Neural progenitor cell (in vitro differentiated cells): ENCODE results near the gene ZDHHC8. TPM values are rescaled to one million over a fixed set of nuclear protein-coding genes. Genes with fewer than 3 reads are reported as not detected.
A peak's percentile ranks its signal among the peaks of the same experiment; 100 is the strongest.

Experiments
- DNase-seq: peaks from one replicate; pipeline ENCODE4 v3.0.0-alpha.2; 2016; ENCODE audit warnings: low spot score
- H2AFZ ChIP-seq: fragments of 200-600 bp; sonication (generic); replicated peaks from 2 replicates; pipeline ENCODE4 v1.6.1; 2016; ENCODE audit warnings: antibody characterized with exemption
- H3F3A ChIP-seq: fragments of 200-600 bp; sonication (generic); 2 replicates; pipeline ENCODE4 v1.6.1; 2016; ENCODE audit warnings: antibody characterized with exemption, low read depth
- H3K27ac ChIP-seq: fragments of 200-600 bp; sonication (generic); 2 replicates; pipeline ENCODE4 v1.5.1; 2016; ENCODE audit warnings: mild to moderate bottlenecking
- H3K27me3 ChIP-seq: fragments of 200-600 bp; sonication (generic); 2 replicates; pipeline ENCODE4 v1.6.1; 2016; ENCODE audit warnings: mild to moderate bottlenecking, moderate library complexity
- H3K36me3 ChIP-seq: fragments of 200-600 bp; sonication (generic); 2 replicates; pipeline ENCODE4 v1.5.1; 2016
- H3K4me1 ChIP-seq: fragments of 200-600 bp; sonication (generic); 2 replicates; pipeline ENCODE4 v1.6.1; 2016; ENCODE audit warnings: mixed run types
- H3K4me2 ChIP-seq: fragments of 200-600 bp; sonication (generic); 2 replicates; pipeline ENCODE4 v1.6.1; 2016
- H3K4me3 ChIP-seq: fragments of 200-600 bp; sonication (generic); 2 replicates; pipeline ENCODE4 v1.5.1; 2016
- H3K79me2 ChIP-seq: fragments of 200-600 bp; sonication (generic); 2 replicates; pipeline ENCODE4 v1.6.1; 2016; ENCODE audit warnings: low read depth
- H3K9ac ChIP-seq: fragments of 200-600 bp; sonication (generic); 2 replicates; pipeline ENCODE4 v1.6.1; 2016
- H3K9me3 ChIP-seq: fragments of 200-600 bp; sonication (generic); 2 replicates; pipeline ENCODE4 v1.5.1; 2016; ENCODE audit warnings: low read depth
- H4K20me1 ChIP-seq: fragments of 200-600 bp; sonication (generic); 2 replicates; pipeline ENCODE4 v1.6.1; 2016; ENCODE audit warnings: low read depth
- H3K27ac Mint-ChIP-seq: 3 replicates; pipeline ENCODE4 v1.8.0; 2021; ENCODE audit warnings: mixed read lengths
- H3K27me3 Mint-ChIP-seq: 2 replicates; pipeline ENCODE4 v1.8.0; 2022; ENCODE audit warnings: low read depth, mild to moderate bottlenecking, inconsistent platforms, moderate library complexity, mixed read lengths; ENCODE audit not compliant: insufficient read depth
- H3K36me3 Mint-ChIP-seq: 3 replicates; pipeline ENCODE4 v1.8.0; 2021; ENCODE audit warnings: mixed read lengths
- H3K4me1 Mint-ChIP-seq: 3 replicates; pipeline ENCODE4 v1.8.0; 2021; ENCODE audit warnings: mixed read lengths
- H3K4me3 Mint-ChIP-seq: 3 replicates; pipeline ENCODE4 v1.8.0; 2021; ENCODE audit warnings: mild to moderate bottlenecking, moderate library complexity, mixed read lengths
- H3K9me3 Mint-ChIP-seq: 3 replicates; pipeline ENCODE4 v1.8.0; 2020; ENCODE audit warnings: mixed read lengths
- CTCF ChIP-seq: fragments of 200-600 bp; sonication (generic); IDR thresholded peaks from 2 replicates; pipeline ENCODE4 v1.5.1; 2017; ENCODE audit warnings: antibody characterized with exemption, mild to moderate bottlenecking
- EZH2 ChIP-seq: fragments of 200-600 bp; sonication (generic); IDR thresholded peaks from 2 replicates; pipeline ENCODE4 v1.6.1; 2017; ENCODE audit warnings: antibody characterized with exemption, mild to moderate bottlenecking, moderate library complexity
- EZH2phosphoT487 ChIP-seq: fragments of 200-600 bp; sonication (generic); IDR thresholded peaks from 2 replicates; pipeline ENCODE4 v1.6.1; 2017; ENCODE audit warnings: antibody characterized with exemption
- total RNA-seq: library from RNA; depleted of rRNA; stranded (reverse); fragments of >200 nt; gene quantifications from 2 replicates; pipeline ENCODE4 v1.2.3, GENCODE V29; 2015; ENCODE audit warnings: low replicate concordance

Gene ZDHHC8
- total RNA-seq, 1 donor from 2014 or later = 7.1 TPM

- Histone ChIP-seq H4K20me1 (peaks cover 90% of the 10 kb centered on the region), H3K36me3 (peaks cover 3% of the 10 kb centered on the region)
Measured at GRCh38 chr22:20123366-20124082, 8.1 kb upstream of the ZDHHC8 start.

DNA sequence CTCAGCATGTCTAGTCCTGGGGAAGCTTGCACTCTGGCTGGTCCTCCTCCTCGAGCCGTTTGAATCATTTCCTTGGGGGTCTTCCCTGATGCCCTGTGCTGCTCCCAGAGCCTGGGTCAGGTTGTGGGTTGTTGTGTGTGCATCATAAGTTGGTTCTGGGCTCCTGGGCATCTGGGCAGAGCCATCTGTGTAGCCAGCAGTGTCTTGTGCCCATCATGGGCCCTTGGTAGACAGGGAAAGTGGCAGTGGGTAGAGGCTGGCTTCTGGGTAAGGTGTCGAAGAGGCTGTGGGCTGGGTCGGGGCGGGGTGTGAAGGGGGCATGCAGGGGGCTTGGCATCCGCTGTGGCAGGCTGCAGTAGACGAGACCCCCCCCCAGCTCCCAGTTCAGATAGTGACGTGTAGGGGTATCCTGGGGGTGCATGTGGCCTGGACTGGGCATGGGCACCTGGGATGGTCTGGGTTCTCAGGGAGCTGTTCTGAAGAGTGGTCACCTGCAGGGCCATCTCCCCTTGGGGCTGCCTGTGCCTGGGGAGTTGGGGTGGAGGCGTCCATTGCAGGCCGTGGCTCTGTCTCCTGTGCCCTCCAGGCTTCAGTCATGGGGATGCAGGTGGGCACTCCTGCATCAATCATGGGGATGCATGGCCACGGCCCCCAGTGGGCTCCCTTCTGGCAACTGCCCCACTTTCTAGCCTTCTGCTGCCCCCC lies 7.4 kb upstream of the ZDHHC8 start:
- Histone ChIP-seq H3K4me2 (no peak overlapping the region), H2AFZ (no peak overlapping the region), H3K27me3 (no peaks in the 10 kb centered on the region), H3K4me3 (no peak overlapping the region), H3K36me3 (peaks cover 3% of the 10 kb centered on the region), H3K79me2 (peaks cover 55% of the 10 kb centered on the region), H3K9ac (no peak overlapping the region), H4K20me1 (peaks cover 91% of the 10 kb centered on the region), H3K9me3 (no peaks in the 10 kb centered on the region), H3F3A (peaks cover 53% of the 10 kb centered on the region), H3K27ac (no peak overlapping the region), H3K4me1 (peaks cover 1% of the 10 kb centered on the region)
- DNase-seq = no peak
- Mint-ChIP-seq H3K27me3 (peaks cover 4% of the 10 kb centered on the region), H3K4me1 (peaks cover 15% of the 10 kb centered on the region), H3K4me3 (no peak overlapping the region), H3K27ac (no peak overlapping the region), H3K9me3 (no peaks in the 10 kb centered on the region), H3K36me3 (peaks cover 15% of the 10 kb centered on the region)
- TF ChIP-seq CTCF = no peak
- no peak for TF ChIP-seq EZH2
- no peak for TF ChIP-seq EZH2phosphoT487

More at GRCh38 chr22:20123366-20124082, 8.1 kb upstream of the ZDHHC8 start:
- peaks cover 8% of the 10 kb centered on the region for H3K4me1 ChIP-seq
- TF ChIP-seq EZH2 (no peak), CTCF (no peak), EZH2phosphoT487 (no peak)
- no peak for DNase-seq
- Mint-ChIP-seq H3K27me3 (peaks cover 2% of the 10 kb centered on the region), H3K4me1 (peaks cover 19% of the 10 kb centered on the region), H3K27ac (no peak overlapping the region), H3K9me3 (no peaks in the 10 kb centered on the region), H3K36me3 (peaks cover 18% of the 10 kb centered on the region), H3K4me3 (no peak overlapping the region)
- H3K9me3 ChIP-seq = no peaks in the 10 kb centered on the region
- H2AFZ ChIP-seq = no peak overlapping the region
- H3K9ac ChIP-seq = no peak overlapping the region
- peaks cover 62% of the 10 kb centered on the region for H3K79me2 ChIP-seq
- no peak overlapping the region for H3K27ac ChIP-seq
- peaks cover 46% of the 10 kb centered on the region for H3F3A ChIP-seq
- no peaks in the 10 kb centered on the region for H3K27me3 ChIP-seq
- no peak overlapping the region for H3K4me2 ChIP-seq
- no peak overlapping the region for H3K4me3 ChIP-seq

GRCh38 chr22:20125201-20126174 lies 6.1 kb upstream of the ZDHHC8 start:
- TF ChIP-seq EZH2phosphoT487 (no peak), CTCF (no peak), EZH2 (no peak)
- H3K9me3 Mint-ChIP-seq = no peaks in the 10 kb centered on the region
- H3K4me2 ChIP-seq = no peak overlapping the region
- H3F3A ChIP-seq = peaks cover 62% of the 10 kb centered on the region
- H3K27ac ChIP-seq = no peak overlapping the region
- DNase-seq = no peak
- H3K4me3 ChIP-seq = no peak overlapping the region
- no peak overlapping the region for H2AFZ ChIP-seq
- H3K4me1 Mint-ChIP-seq = peaks cover 4% of the 10 kb centered on the region
- H3K27ac Mint-ChIP-seq = no peak overlapping the region
- peaks cover 43% of the 10 kb centered on the region for H3K79me2 ChIP-seq
- no peaks in the 10 kb centered on the region for H3K4me1 ChIP-seq
- H3K9ac ChIP-seq = no peak overlapping the region
- H3K27me3 Mint-ChIP-seq = peaks cover 5% of the 10 kb centered on the region
- H3K4me3 Mint-ChIP-seq = peak overlapping the region; percentile 21
- no peaks in the 10 kb centered on the region for H3K36me3 ChIP-seq
- no peaks in the 10 kb centered on the region for H3K27me3 ChIP-seq
- no peaks in the 10 kb centered on the region for H3K9me3 ChIP-seq
- peaks cover 13% of the 10 kb centered on the region for H3K36me3 Mint-ChIP-seq
- H4K20me1 ChIP-seq = peaks cover 78% of the 10 kb centered on the region
